A549 (cell line): ENCODE data around the gene KIAA1671. TPM values are rescaled to one million over a fixed set of nuclear protein-coding genes. Genes with fewer than 3 reads are reported as not detected.

Experiments
- ATAC-seq, 2 experiments: fragments of 200-7000 bp in 1 of 2; fragments of >200 bp in 1 of 2; cut with Nextera tagmentation in 1 of 2; cut with Tn5 transposase in 1 of 2; 3 replicates each; pipeline versions ENCODE4 v1.8.0 to v1.9.1; 2018 to 2020; ENCODE audit warnings: mild to moderate bottlenecking in 1 of 2, moderate library complexity in 1 of 2
- CTCF ChIA-PET: fragments of 300-600 bp; sonication (Branson Sonifier 250); formaldehyde crosslinking; extraction: SDS; loops from one replicate; lab custom pipeline; 2021; ENCODE audit warnings: antibody characterized with exemption, inconsistent platforms; lab: Yijun Ruan, JAX
- POLR2A ChIA-PET: fragments of 350-600 bp; formaldehyde crosslinking; extraction: SDS; loops from one replicate; lab custom pipeline; 2021; ENCODE audit warnings: antibody characterized with exemption, inconsistent platforms; lab: Yijun Ruan, JAX
- DNase-seq, 2 experiments: peaks; one replicate each; pipeline versions ENCODE4 v3.0.0 to v3.0.0-alpha.2; 2011 to 2016; ENCODE audit warnings: low read depth in 1 of 2, low spot score in 1 of 2
- FAIRE-seq: peaks from 2 replicates; lab custom pipeline; 2011; peaks lifted over from hg19 to GRCh38; lab: Jason Lieb, UNC
- H3K27ac ChIP-seq, 2 experiments: fragments of >200 bp; sonication (Bioruptor Twin); formaldehyde crosslinking; 3 replicates each; pipeline ENCODE4 v1.5.1; 2016 to 2017
- H3K4me1 ChIP-seq: fragments of >200 bp; sonication (Bioruptor Twin); formaldehyde crosslinking; 3 replicates; pipeline ENCODE4 v1.6.1; 2016
- H3K4me2 ChIP-seq: fragments of >200 bp; sonication (Bioruptor Twin); formaldehyde crosslinking; 3 replicates; pipeline ENCODE4 v1.6.1; 2016
- H3K4me3 ChIP-seq: fragments of >200 bp; sonication (Bioruptor Twin); formaldehyde crosslinking; 3 replicates; pipeline ENCODE4 v1.5.1; 2016
- H3K9me3 ChIP-seq: fragments of >200 bp; sonication (Bioruptor Twin); formaldehyde crosslinking; 3 replicates; pipeline ENCODE4 v1.6.1; 2016
- CBX2 ChIP-seq: fragments of 200-600 bp; sonication (generic); IDR thresholded peaks from 2 replicates; pipeline ENCODE4 v1.6.1; 2016; ENCODE audit warnings: low read depth, mild to moderate bottlenecking, borderline replicate concordance
- CBX8 ChIP-seq: fragments of 200-600 bp; sonication (generic); IDR thresholded peaks from 2 replicates; pipeline ENCODE4 v1.6.1; 2016
- CHD4 ChIP-seq: fragments of 200-600 bp; sonication (generic); IDR thresholded peaks from 2 replicates; pipeline ENCODE4 v1.6.1; 2016; ENCODE audit warnings: antibody characterized with exemption, mild to moderate bottlenecking, borderline replicate concordance
- EHMT2 ChIP-seq: fragments of 200-600 bp; sonication (generic); IDR thresholded peaks from 2 replicates; pipeline ENCODE4 v1.6.1; 2016; ENCODE audit warnings: antibody characterized with exemption, low read depth, mild to moderate bottlenecking, moderate library complexity
- FOSL2 ChIP-seq, 2 experiments: fragments of 450-650 bp in 1 of 2; fragments of >200 bp in 1 of 2; sonication (Bioruptor Twin) in 1 of 2; formaldehyde crosslinking; IDR thresholded peaks; 2 replicates each; pipeline versions ENCODE4 v1.5.0 to v1.6.1; 2016 to 2020; ENCODE audit warnings: mild to moderate bottlenecking in 1 of 2, moderate library complexity in 1 of 2
- GATA3 ChIP-seq: IDR thresholded peaks from 2 replicates; pipeline ENCODE4 v1.6.1; 2012; ENCODE audit warnings: borderline replicate concordance
- HOXA7 ChIP-seq: fragments of 250-450 bp; sonication (Bioruptor Pico); IDR thresholded peaks from 2 replicates; pipeline ENCODE4 v1.5.0; 2020; ENCODE audit warnings: mild to moderate bottlenecking, moderate library complexity
- KDM1A ChIP-seq: fragments of 200-600 bp; sonication (generic); IDR thresholded peaks from 2 replicates; pipeline ENCODE4 v1.6.1; 2016; ENCODE audit warnings: low read depth, mild to moderate bottlenecking
- KDM5A ChIP-seq: fragments of 200-600 bp; sonication (generic); IDR thresholded peaks from 2 replicates; pipeline ENCODE4 v1.6.1; 2016; ENCODE audit warnings: antibody characterized with exemption, mild to moderate bottlenecking
- NR3C1 ChIP-seq: fragments of >200 bp; sonication (Bioruptor Twin); formaldehyde crosslinking; IDR thresholded peaks from 3 replicates; pipeline ENCODE4 v1.6.1; 2017
- POLR2A ChIP-seq: IDR thresholded peaks from 2 replicates; pipeline ENCODE4 v1.6.1; 2012; ENCODE audit warnings: mild to moderate bottlenecking, low read length
- RARB ChIP-seq: fragments of 250-450 bp; sonication (Bioruptor Pico); IDR thresholded peaks from 2 replicates; pipeline ENCODE4 v1.8.0; 2021; ENCODE audit warnings: mild to moderate bottlenecking, moderate library complexity
- ZC3H11A ChIP-seq: fragments of 450-650 bp; IDR thresholded peaks from 2 replicates; pipeline ENCODE4 v1.6.1; 2014; ENCODE audit warnings: antibody characterized with exemption, mild to moderate bottlenecking
- ZNF302 ChIP-seq: fragments of 250-450 bp; sonication (Bioruptor Pico); IDR thresholded peaks from 2 replicates; pipeline ENCODE4 v1.9.0; 2021; ENCODE audit warnings: inconsistent platforms, mild to moderate bottlenecking, moderate library complexity
- WGBS: methylation state at CpG from one replicate; pipeline ENCODE4 v1.1.6; 2017; ENCODE audit errors: missing lambda C conversion rate; 5-methylcytosine and 5-hydroxymethylcytosine counted together
- polyA plus RNA-seq, 4 experiments: library from polyadenylated mRNA; depleted of rRNA in 3 of 4; stranded (reverse); fragments of >200 nt; fragmentation: RNase III in 1 of 4; extraction: RNeasy Plus Mini Kit Qiagen cat#74134 plus additional on column Dnase treatment in 1 of 4; gene quantifications; 2 replicates in 3 of 4; 3 replicates in 1 of 4; pipeline ENCODE4 v1.2.3, GENCODE V29; 2011 to 2017
- TF ChIP-seq, protein P1 (sequence below): fragments of 200-600 bp; sonication (generic); IDR thresholded peaks from 2 replicates; pipeline ENCODE4 v1.6.1; 2016; ENCODE audit warnings: antibody characterized with exemption, mild to moderate bottlenecking, moderate library complexity
- TF ChIP-seq, protein P2 (sequence below): fragments of 150-350 bp; IDR thresholded peaks from 2 replicates; pipeline ENCODE4 v1.6.1; 2014; ENCODE audit warnings: low read depth, mild to moderate bottlenecking, low read length
- TF ChIP-seq, protein P3 (sequence below): IDR thresholded peaks from 2 replicates; pipeline ENCODE4 v1.6.1; 2012
- TF ChIP-seq, protein P4 (sequence below): fragments of >200 bp; sonication (Bioruptor Twin); formaldehyde crosslinking; IDR thresholded peaks from 3 replicates; pipeline ENCODE4 v1.6.1; 2016
- TF ChIP-seq, protein P5 (sequence below): fragments of >200 bp; sonication (Bioruptor Twin); formaldehyde crosslinking; IDR thresholded peaks from 3 replicates; pipeline ENCODE4 v1.5.1; 2016
- TF ChIP-seq, protein P6 (sequence below): IDR thresholded peaks from 2 replicates; pipeline ENCODE4 v1.6.1; 2012; ENCODE audit warnings: low read depth, borderline replicate concordance

Gene KIAA1671
- polyA plus RNA-seq, 2 of the 4 experiments (the other 2 are of a cell fraction) = 5.3 to 7.9 TPM

DNA sequence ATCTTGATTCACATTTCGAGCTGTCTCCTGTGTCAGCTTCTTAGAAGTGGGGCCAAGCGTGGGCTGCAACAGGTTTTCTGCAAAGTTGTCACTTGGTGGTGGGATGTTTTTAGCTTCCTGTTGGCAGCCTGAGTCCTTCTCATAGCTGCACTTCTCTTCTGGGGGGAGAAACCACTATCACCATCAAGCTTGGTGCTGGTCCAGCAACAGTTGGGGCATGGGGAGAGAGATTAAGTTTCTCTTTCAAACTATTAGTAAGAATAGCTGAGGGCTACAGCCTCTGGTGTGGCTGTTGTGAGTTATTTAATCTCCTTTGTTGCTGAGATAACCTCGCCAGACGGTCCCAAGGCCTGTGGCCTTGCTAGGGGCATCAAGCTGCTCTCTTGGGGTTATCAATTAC, 123.8 kb downstream of the KIAA1671 start:
- CTCF ChIA-PET = interaction anchor here (1.3 to 1.8 kb wide), 4 partner anchors 19 to 125 kb away, joined by 3 to 6 read pairs (median 4); partner anchors contain the start of gene KIAA1671
- ATAC-seq (no peak), DNase-seq (no peak), FAIRE-seq (no peak)
- H3K9me3 ChIP-seq = no peaks in the 10 kb centered on the region
- H3K27ac ChIP-seq = no peak overlapping the region
- no peak for TF ChIP-seq EHMT2
- TF ChIP-seq KDM1A = no peak
- no peak for TF ChIP-seq RARB (CRISPR knock-in tag)
- TF ChIP-seq HOXA7 (CRISPR knock-in tag) = no peak
- TF ChIP-seq POLR2A = no peak
- no peak for TF ChIP-seq NR3C1
- TF ChIP-seq, protein P1, sequence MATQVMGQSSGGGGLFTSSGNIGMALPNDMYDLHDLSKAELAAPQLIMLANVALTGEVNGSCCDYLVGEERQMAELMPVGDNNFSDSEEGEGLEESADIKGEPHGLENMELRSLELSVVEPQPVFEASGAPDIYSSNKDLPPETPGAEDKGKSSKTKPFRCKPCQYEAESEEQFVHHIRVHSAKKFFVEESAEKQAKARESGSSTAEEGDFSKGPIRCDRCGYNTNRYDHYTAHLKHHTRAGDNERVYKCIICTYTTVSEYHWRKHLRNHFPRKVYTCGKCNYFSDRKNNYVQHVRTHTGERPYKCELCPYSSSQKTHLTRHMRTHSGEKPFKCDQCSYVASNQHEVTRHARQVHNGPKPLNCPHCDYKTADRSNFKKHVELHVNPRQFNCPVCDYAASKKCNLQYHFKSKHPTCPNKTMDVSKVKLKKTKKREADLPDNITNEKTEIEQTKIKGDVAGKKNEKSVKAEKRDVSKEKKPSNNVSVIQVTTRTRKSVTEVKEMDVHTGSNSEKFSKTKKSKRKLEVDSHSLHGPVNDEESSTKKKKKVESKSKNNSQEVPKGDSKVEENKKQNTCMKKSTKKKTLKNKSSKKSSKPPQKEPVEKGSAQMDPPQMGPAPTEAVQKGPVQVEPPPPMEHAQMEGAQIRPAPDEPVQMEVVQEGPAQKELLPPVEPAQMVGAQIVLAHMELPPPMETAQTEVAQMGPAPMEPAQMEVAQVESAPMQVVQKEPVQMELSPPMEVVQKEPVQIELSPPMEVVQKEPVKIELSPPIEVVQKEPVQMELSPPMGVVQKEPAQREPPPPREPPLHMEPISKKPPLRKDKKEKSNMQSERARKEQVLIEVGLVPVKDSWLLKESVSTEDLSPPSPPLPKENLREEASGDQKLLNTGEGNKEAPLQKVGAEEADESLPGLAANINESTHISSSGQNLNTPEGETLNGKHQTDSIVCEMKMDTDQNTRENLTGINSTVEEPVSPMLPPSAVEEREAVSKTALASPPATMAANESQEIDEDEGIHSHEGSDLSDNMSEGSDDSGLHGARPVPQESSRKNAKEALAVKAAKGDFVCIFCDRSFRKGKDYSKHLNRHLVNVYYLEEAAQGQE = no peak
- WGBS = 79% methylated on average over 4 of the region's 4 CpGs
- no peaks in the 10 kb centered on the region for H3K4me1 ChIP-seq
- POLR2A ChIA-PET = no interaction called here
- H3K4me2 ChIP-seq = no peak overlapping the region
- no peak overlapping the region for H3K4me3 ChIP-seq

DNA sequence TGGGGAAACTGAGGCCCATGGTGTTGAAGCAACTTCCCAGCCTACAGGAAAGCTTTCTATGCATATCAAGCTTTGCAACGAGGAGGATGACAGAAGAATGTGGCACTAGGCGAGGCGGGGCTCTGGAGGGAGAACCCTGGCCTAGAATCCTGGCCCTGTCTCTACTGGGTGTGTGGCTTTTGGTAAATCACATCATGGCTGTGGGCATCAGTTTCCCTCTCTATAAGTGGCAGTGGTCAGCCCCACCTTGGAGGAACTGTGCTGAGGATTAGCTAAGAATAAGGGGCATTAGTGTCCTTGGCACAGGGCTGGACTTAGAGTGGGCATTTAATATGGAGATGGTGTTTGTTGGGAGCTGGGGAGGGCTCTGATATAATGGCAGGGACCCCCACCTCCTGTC, 124.5 kb downstream of the KIAA1671 start:
- Histone ChIP-seq H3K9me3 (no peaks in the 10 kb centered on the region), H3K27ac (no peak overlapping the region), H3K4me2 (no peak overlapping the region), H3K4me1 (no peaks in the 10 kb centered on the region), H3K4me3 (no peak overlapping the region)
- no peak for FAIRE-seq
- ATAC-seq = no peak
- DNase-seq = no peak
- TF ChIP-seq CBX8 (no peak), KDM5A (no peak)
- CTCF ChIA-PET = interaction anchor here (1.3 to 2.5 kb wide), 4 partner anchors 34 to 274 kb away, joined by 3 to 11 read pairs (median 4); partner anchors contain the start of gene KIAA1671
- POLR2A ChIA-PET = interaction anchor here (0.5 kb wide), 1 partner anchor 266 kb away, joined by 4 read pairs; no protein-coding TSS in a partner anchor
- WGBS = 49% methylated on average over 3 of the region's 3 CpGs

DNA sequence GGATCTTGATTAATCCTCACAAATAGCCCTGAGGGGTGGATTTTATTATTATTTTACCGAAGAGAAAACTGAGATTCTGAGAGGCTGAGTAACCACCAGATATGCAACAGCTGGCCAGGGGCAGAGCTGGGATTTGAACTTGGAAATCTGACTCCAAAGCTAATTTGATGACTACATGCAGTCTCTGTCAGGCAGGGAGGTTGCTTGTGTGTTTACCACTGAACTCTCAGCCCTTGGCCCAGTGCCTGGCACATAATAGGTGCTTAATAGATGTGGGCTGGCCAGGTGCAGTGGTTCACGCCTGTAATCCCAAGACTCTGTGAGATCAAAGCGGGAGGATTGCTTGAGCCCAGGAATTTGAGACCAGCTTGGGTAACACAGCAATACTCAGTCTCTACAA, 125.4 kb downstream of the KIAA1671 start:
- no peak for ATAC-seq
- CTCF ChIA-PET = interaction anchor here (1.3 to 2.5 kb wide), 2 partner anchors 139 to 275 kb away, joined by 3 to 11 read pairs; no protein-coding TSS in a partner anchor
- H3K4me2 ChIP-seq = no peak overlapping the region
- 63% methylated on average over 3 of the region's 3 CpGs for WGBS
- TF ChIP-seq, protein P2, sequence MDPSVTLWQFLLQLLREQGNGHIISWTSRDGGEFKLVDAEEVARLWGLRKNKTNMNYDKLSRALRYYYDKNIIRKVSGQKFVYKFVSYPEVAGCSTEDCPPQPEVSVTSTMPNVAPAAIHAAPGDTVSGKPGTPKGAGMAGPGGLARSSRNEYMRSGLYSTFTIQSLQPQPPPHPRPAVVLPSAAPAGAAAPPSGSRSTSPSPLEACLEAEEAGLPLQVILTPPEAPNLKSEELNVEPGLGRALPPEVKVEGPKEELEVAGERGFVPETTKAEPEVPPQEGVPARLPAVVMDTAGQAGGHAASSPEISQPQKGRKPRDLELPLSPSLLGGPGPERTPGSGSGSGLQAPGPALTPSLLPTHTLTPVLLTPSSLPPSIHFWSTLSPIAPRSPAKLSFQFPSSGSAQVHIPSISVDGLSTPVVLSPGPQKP = no peak
- TF ChIP-seq GATA3 (no peak), KDM5A (no peak), ZNF302 (CRISPR knock-in tag) (no peak), CHD4 (no peak), ZC3H11A (no peak)
- TF ChIP-seq, protein P3, sequence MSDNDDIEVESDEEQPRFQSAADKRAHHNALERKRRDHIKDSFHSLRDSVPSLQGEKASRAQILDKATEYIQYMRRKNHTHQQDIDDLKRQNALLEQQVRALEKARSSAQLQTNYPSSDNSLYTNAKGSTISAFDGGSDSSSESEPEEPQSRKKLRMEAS = no peak
- TF ChIP-seq, all 56 proteins: peak for 0
- Histone ChIP-seq H3K9me3 (no peaks in the 10 kb centered on the region), H3K4me1 (no peaks in the 10 kb centered on the region), H3K27ac (no peak overlapping the region), H3K4me3 (no peak overlapping the region)
- POLR2A ChIA-PET = no interaction called here
- no peak for FAIRE-seq
- no peak for DNase-seq

DNA sequence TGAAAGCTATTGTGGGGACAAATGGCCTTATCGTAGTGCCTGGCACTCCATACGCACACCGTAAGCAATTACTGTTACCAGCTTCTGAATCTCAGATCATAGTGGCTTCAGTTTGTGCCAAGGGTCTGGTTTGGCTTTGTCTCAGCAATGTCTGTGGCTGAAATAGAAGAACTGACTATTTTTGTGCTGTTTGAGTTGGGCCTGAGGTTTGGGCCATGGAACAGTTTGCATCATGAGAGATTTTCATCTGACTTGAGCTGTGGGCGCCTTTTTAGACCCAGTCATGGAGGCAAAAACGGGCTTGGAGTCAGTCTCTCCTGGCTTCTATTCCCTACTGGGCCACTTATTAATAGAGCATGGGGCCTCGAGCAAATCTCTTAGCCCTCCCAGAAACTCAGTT, 126.1 kb downstream of the KIAA1671 start:
- ATAC-seq (no peak), DNase-seq (no peak), FAIRE-seq (no peak)
- ChIA-PET CTCF (interaction anchor here (2.5 kb wide), 1 partner anchor 140 kb away, joined by 11 read pairs; no protein-coding TSS in a partner anchor), POLR2A (no interaction called here)
- Histone ChIP-seq H3K4me1 (no peaks in the 10 kb centered on the region), H3K9me3 (no peaks in the 10 kb centered on the region), H3K4me2 (no peak overlapping the region), H3K27ac (no peak overlapping the region), H3K4me3 (no peak overlapping the region)
- 73% methylated on average over 6 of the region's 6 CpGs for WGBS
- no peak for TF ChIP-seq HOXA7 (CRISPR knock-in tag)
- TF ChIP-seq, protein P4, sequence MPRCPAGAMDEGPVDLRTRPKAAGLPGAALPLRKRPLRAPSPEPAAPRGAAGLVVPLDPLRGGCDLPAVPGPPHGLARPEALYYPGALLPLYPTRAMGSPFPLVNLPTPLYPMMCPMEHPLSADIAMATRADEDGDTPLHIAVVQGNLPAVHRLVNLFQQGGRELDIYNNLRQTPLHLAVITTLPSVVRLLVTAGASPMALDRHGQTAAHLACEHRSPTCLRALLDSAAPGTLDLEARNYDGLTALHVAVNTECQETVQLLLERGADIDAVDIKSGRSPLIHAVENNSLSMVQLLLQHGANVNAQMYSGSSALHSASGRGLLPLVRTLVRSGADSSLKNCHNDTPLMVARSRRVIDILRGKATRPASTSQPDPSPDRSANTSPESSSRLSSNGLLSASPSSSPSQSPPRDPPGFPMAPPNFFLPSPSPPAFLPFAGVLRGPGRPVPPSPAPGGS = no peak
- TF ChIP-seq CBX2 = no peak
- TF ChIP-seq, protein P5, sequence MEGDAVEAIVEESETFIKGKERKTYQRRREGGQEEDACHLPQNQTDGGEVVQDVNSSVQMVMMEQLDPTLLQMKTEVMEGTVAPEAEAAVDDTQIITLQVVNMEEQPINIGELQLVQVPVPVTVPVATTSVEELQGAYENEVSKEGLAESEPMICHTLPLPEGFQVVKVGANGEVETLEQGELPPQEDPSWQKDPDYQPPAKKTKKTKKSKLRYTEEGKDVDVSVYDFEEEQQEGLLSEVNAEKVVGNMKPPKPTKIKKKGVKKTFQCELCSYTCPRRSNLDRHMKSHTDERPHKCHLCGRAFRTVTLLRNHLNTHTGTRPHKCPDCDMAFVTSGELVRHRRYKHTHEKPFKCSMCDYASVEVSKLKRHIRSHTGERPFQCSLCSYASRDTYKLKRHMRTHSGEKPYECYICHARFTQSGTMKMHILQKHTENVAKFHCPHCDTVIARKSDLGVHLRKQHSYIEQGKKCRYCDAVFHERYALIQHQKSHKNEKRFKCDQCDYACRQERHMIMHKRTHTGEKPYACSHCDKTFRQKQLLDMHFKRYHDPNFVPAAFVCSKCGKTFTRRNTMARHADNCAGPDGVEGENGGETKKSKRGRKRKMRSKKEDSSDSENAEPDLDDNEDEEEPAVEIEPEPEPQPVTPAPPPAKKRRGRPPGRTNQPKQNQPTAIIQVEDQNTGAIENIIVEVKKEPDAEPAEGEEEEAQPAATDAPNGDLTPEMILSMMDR = no peak
- TF ChIP-seq, protein P6, sequence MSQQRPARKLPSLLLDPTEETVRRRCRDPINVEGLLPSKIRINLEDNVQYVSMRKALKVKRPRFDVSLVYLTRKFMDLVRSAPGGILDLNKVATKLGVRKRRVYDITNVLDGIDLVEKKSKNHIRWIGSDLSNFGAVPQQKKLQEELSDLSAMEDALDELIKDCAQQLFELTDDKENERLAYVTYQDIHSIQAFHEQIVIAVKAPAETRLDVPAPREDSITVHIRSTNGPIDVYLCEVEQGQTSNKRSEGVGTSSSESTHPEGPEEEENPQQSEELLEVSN = no peak
- TF ChIP-seq FOSL2 (IDR thresholded peaks at IDR 0.05) = no peak
- TF ChIP-seq FOSL2 (CRISPR knock-in tag; IDR thresholded peaks at IDR 0.05) = no peak
